ENCODE results near the gene PTPRC.

The PTPRC gene

GRCh38 chr1:198638894-198639635 is at the start of gene PTPRC:
TSS of gene PTPRC (plus strand) at chr1:198639040. CDS start at chr1:198639269, 229 bp downstream.
- Histone ChIP-seq H3K27me3 (replicated peaks) (no peaks in the 10 kb centered on the region), H3K27ac (no peak within 1 kb of the TSS), H3K4me3 (ENCODE audit: low read depth, low read length) (no peak within 1 kb of the TSS), H3K36me3 (replicated peaks) (no peaks in the 10 kb centered on the region)
- TF ChIP-seq CTCF (IDR thresholded peaks at IDR 0.05; ENCODE audit: low read depth, low read length, missing control alignments), result no peak
- in situ Hi-C loops (cut with HindIII; ENCODE audit: low pct_ligation_motif_present, low sequenced_read_pairs), result no loop called here
- DNase-seq, result no peak

- DNase-seq, result no peak
- H3K4me3 ChIP-seq (ENCODE audit: low read depth, low read length), result no peak overlapping the region
- TF ChIP-seq CTCF (IDR thresholded peaks at IDR 0.05; ENCODE audit: low read depth, low read length, missing control alignments), result no peak
- H3K36me3 ChIP-seq (replicated peaks), result no peaks in the 10 kb centered on the region
- no peaks in the 10 kb centered on the region for H3K27me3 ChIP-seq (replicated peaks)
- no peak overlapping the region for H3K27ac ChIP-seq
- in situ Hi-C loops (cut with HindIII; ENCODE audit: low pct_ligation_motif_present, low sequenced_read_pairs), result no loop called here
Observed at GRCh38 chr1:198590454-198590853, 48.4 kb upstream of the PTPRC start.

GRCh38 chr1:198595765-198596164 is 43.1 kb upstream of the PTPRC start:
- Histone ChIP-seq H3K27ac (no peak overlapping the region), H3K4me3 (ENCODE audit: low read depth, low read length) (no peak overlapping the region), H3K36me3 (replicated peaks) (no peaks in the 10 kb centered on the region), H3K27me3 (replicated peaks) (no peaks in the 10 kb centered on the region)
- no peak for DNase-seq
- in situ Hi-C loops (cut with HindIII; ENCODE audit: low pct_ligation_motif_present, low sequenced_read_pairs), result no loop called here
- no peak for TF ChIP-seq CTCF (IDR thresholded peaks at IDR 0.05; ENCODE audit: low read depth, low read length, missing control alignments)

- H3K27me3 ChIP-seq (replicated peaks), result no peaks in the 10 kb centered on the region
- H3K27ac ChIP-seq, result no peak overlapping the region
- H3K4me3 ChIP-seq (ENCODE audit: low read depth, low read length), result no peak overlapping the region
- in situ Hi-C loops (cut with HindIII; ENCODE audit: low pct_ligation_motif_present, low sequenced_read_pairs), result no loop called here
- TF ChIP-seq CTCF (IDR thresholded peaks at IDR 0.05; ENCODE audit: low read depth, low read length, missing control alignments), result no peak
- no peaks in the 10 kb centered on the region for H3K36me3 ChIP-seq (replicated peaks)
- no peak for DNase-seq
Observed at GRCh38 chr1:198597690-198598430, 41.0 kb upstream of the PTPRC start.

- Histone ChIP-seq H3K27me3 (replicated peaks) (no peaks in the 10 kb centered on the region), H3K4me3 (ENCODE audit: low read depth, low read length) (no peak overlapping the region), H3K36me3 (replicated peaks) (no peaks in the 10 kb centered on the region), H3K27ac (no peak overlapping the region)
- TF ChIP-seq CTCF (IDR thresholded peaks at IDR 0.05; ENCODE audit: low read depth, low read length, missing control alignments), result no peak
- DNase-seq, result no peak
- in situ Hi-C loops (cut with HindIII; ENCODE audit: low pct_ligation_motif_present, low sequenced_read_pairs), result no loop called here
Observed at GRCh38 chr1:198598796-198599321, 40.0 kb upstream of the PTPRC start.
